Middle frontal gyrus (tissue), 1 donor: ENCODE data around the gene ACVR2B.
"Not testable (repeated sequence)": the region's sequence is repeated elsewhere in the genome, so short reads cannot be mapped to it uniquely, and the experiment has no call there.

Experiments
- DNase-seq: peaks from one replicate; pipeline ENCODE4 v3.0.0-alpha.2; 2015; ENCODE audit warnings: low spot score; ENCODE audit errors: extremely low spot score

The ACVR2B gene

DNA sequence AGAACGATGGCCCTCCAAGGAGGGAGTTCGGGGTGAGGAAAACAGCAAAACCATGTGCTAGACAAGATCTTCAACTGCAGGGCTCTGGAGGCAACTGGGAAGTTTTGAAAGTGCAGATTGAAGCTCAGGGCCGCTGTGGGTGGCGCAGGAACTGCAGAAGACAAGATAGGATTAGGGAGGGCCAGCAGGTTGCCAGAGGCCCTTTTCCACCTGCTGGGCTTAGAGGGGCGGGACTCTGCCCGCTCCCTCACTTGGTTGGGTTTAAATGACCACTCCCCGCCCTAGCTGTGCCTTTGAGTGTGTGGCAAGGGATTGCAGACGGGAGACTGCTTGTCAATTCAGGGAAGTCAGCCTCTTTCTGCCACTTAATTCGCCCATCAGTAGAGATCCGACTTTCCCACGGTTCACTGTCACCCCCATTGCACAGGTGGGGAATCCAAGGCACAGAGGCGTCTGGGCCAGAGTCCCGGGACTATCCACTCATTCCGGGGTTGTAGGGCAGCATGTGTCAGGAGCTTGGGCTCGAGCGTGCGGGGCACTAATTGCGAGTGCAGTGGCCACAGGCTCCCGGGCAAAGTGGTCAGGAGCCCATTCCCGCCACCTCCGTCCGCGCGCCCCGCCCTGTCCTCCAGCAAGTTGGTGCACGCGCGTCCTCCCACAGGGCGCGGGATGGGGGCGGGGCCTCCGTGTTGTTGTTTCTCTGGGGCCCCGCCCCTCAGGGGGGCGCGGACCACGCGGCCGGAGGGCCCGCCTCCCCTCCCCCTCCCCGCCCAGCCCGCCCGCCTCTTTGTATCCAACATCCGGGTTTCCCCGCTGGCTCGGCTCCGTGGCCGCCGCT, at the start of gene ACVR2B:
Gene ACVR2B, plus strand, starts transcription at position 816 of the 838 bp plus-strand sequence. CDS start 433 bp downstream, outside the sequence.
- DNase-seq = peak; percentile 53

DNA sequence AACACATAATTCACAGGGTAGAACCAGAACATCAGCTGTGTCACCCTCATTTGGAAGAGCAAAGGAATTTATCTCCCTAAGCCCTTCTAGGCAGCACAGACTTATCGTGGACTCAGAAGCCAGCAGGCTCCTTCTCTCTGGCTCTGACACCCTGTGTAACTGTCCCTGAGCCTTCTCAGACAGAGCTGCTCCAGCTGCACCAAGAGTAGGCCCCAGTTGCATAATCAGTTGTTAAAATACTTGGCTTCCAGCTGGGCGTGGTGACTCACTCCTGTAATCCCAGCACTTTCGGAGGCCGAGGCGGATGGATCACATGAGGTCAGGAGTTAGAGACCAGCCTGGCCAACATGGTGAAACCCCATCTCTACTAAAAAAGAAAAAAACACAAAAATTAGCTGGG, 49.4 kb upstream of the ACVR2B start:
- no peak for DNase-seq

DNA sequence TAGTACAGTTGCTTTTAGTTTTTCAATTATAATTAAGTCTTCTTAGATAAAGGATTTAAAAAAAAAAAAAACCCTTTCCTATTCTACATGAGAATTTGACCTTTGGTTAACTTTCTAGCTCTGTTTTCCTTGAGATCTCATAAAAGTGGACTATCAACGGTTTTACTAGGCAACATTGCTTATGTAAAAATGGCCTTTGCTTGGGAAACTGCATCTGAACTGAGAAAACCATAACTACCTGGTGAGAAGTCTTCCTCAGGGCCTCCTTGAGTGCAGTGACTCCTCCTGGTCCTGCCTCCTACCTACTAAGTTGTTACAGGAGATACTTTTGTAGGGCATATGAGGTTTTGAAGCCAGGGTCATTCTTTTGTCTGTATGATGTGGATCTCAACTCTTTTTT, 42.1 kb upstream of the ACVR2B start:
- no peak for DNase-seq

DNA sequence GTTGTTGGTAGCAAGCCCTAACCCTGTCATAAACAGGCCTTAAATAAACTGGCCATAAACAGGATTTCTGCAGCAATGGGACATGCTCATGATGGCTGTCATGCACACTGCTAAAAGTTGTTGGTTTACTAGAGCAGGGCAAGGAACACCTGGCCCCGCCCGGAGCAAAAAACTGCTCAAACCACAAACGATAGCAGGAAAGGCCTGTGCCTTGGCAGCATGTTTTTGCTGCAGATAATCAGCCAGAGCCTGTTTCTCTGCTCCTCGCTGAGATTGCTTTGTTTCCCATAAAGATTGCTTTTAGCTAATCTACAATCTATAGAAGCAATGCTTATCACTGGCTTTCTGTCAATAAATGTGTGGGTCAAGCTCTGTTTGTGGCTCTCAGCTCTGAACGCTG, 32.9 kb upstream of the ACVR2B start:
- not testable (repeated sequence) for DNase-seq

DNA sequence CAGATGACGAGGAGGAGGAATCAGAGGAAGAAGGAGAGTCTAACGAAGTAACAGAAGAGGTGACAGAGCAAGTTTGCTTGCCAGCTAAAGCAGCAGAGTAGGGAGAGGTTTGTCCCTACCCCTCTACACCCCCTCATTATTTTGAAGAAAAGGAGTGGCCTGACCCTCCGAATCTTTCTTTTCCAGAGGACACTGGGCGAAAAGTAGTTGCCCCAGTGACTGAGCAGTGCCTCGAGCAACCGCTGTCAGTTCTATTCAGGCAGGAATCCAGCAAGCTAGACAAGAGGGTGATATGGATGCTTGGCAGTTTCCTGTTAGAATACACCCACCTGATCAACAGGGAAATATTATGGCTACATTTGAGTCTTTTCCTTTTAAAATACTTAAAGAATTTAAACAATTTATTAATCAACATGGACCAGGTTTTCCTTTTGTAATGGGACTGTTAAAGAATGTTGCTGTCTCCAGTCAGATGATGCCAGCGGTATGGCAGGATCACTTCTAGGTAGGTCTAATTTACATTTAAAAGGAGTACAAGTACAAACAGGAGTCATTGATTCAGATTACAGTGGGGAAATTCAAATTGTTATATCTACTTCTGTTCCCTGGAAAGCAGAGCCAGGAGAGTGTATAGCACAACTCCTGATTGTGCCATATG, 31.9 kb upstream of the ACVR2B start:
- DNase-seq = no peak

DNA sequence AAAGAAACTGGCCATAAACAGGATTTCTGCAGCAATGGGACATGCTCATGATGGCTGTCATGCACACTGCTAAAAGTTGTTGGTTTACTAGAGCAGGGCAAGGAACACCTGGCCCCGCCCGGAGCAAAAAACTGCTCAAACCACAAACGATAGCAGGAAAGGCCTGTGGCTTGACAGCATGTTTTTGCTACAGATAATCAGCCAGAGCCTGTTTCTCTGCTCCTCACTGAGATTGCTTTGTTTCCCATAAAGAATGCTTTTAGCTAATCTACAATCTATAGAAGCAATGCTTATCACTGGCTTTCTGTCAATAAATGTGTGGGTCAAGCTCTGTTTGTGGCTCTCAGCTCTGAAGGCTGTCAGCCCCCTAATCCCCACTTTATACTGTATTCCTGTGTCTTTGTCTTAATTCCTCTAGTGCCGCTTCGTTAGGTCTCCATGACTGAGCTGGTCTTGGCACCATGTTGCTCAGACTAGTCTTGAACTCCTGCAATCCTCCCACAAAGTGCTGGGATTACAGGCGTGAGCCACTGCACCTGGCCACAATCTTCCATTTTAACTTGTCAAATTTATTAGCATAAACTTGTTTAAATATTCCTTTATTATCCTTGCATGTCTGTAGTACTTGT, 26.8 kb upstream of the ACVR2B start:
- not testable (repeated sequence) for DNase-seq

GRCh38 chr3:38432871-38433658, 20.6 kb upstream of the ACVR2B start:
- not testable (repeated sequence) for DNase-seq

GRCh38 chr3:38433661-38434060, 20.0 kb upstream of the ACVR2B start:
- not testable (repeated sequence) for DNase-seq

DNA sequence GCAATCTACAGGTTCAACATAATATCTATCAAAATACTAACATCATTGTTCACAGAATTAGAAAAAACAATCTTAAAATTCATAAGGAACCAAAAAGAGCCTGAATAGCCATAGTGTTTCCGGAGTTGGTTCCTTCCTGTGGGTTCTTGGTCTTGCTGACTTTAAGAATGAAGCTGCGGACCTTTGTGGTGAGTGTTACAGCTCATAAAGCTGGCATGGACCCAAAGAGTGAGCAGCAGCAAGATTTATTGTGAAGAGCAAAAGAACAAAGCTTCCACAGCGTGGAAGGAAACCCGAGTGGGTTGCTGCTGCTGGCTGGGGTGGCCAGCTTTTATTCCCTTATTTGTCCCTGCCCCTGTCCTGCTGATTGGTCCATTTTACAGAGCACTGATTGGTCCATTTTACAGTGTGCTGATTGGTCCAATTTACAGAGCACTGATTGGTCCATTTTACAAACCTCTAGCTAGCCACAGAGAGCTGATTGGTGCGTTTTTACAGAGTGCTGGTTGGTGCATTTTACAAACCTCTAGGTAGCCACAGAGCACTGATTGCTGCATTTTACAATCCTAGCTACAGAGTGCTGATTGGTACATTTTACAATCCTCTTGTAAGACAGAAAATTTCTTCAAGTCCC, 15.1 kb upstream of the ACVR2B start:
- not testable (repeated sequence) for DNase-seq

GRCh38 chr3:38443205-38443604, 10.5 kb upstream of the ACVR2B start:
- not testable (repeated sequence) for DNase-seq

- no peak for DNase-seq
These were observed 7.5 kb upstream of the ACVR2B start for GRCh38 chr3:38446085-38446686.

- DNase-seq = no peak
These were observed 6.9 kb upstream of the ACVR2B start for GRCh38 chr3:38446812-38447211.

DNA sequence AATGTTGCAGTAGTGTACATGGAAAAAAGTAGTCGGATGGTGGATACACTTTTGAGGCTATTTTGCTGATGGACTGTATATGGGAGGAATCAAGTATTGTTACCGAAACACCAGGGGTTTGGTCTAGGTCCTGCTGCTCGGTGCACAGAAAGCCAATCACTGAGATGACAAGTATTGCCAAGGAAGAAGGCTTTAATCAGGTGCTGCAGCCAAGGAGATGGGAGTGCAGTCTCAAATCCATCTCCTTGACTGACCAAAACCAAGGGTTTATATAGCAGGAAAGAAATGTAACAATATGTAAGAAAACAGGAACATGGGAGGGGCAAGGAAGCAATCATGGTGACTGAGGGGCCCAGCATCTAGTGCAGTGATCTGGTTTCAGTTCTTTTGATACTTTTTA, 2.8 kb upstream of the ACVR2B start:
- no peak for DNase-seq

DNA sequence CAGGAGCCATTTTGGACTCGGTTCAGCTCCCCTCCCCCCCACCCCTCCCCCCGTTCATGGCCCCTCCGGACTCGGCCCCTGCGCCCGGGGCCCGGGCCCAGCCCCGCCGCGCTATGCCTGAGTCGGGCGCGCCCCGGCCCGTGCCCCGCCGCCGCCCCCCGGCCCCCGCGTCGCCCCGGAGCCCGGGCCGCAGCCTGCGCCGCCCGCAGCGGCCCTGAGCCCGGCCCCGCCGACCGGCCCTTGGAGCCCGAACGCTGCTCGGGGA, 155 bp downstream of the ACVR2B start:
- no peak for DNase-seq

DNA sequence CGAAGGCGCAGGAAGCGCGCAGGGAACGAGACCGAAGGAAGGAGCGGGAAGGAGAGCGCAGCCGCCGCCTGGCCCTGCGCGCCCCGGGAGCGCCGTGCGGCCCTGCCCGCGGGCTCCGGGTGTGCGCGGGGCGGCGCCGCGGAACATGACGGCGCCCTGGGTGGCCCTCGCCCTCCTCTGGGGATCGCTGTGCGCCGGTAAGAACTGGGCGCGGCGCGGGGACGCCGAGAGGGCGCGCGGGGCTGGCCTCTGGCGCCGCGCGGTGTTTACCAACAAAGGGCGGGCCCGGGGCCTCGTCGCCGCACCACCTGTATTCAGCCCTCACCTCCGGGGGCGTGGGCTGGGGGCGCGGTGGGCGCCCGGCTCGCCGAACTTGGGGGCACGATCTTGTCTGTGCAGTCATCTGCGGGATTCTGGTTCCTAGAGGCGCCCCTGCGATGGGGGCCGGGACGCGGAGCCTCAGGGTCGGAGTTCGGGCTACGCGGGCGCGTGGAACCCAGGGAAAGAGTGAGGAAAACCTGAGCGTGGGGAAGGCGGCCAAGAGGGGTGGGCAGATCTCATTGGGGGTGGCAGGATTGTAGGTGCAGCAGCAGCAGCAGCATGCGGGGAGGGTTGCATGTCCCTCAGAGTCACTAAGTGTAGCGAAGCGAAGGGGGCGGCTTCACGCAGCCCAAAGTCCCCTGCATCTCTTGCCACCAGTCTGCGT, 641 bp downstream of the ACVR2B start:
- no peak for DNase-seq

- DNase-seq = no peak
These were observed 1.4 kb downstream of the ACVR2B start for GRCh38 chr3:38454884-38455638.

DNA sequence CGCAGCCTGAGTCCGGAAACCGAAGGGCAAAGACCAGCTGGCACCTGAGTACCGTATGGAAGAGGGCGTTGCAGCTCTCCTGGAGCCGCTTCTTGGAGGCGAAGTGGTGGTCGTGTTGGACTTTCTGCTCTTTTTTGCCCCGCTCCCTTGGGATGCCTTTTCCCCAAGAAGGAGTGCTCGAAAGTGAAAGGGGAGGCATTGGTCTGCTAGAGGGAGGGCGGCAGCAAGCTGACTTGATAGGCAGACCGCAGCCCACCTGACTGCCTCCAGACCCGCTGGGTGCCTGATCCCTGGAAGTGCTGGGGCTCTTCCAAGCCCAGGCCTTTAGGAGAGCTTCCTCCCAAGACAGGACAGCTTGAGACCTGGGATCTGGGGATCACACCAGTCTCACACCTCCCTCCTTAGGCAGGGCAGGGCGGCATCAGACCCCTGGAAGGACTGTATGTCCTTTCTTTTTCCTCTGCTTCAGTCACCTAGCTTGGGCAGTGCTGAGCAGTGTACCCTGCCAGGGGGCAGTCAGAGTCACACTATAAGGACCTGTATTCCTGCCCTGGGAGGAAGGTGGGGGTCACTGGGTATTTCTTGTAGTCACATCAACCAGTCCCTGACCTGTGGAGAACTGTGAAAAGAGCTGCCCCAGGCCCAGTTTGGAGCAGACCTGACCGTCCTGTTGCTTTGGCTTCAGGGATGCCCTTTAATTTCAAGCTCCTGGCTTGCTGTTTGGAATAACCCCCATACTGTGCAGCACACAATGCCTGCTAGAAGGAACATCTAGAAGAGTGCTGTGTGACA, 2.1 kb downstream of the ACVR2B start:
- no peak for DNase-seq

DNA sequence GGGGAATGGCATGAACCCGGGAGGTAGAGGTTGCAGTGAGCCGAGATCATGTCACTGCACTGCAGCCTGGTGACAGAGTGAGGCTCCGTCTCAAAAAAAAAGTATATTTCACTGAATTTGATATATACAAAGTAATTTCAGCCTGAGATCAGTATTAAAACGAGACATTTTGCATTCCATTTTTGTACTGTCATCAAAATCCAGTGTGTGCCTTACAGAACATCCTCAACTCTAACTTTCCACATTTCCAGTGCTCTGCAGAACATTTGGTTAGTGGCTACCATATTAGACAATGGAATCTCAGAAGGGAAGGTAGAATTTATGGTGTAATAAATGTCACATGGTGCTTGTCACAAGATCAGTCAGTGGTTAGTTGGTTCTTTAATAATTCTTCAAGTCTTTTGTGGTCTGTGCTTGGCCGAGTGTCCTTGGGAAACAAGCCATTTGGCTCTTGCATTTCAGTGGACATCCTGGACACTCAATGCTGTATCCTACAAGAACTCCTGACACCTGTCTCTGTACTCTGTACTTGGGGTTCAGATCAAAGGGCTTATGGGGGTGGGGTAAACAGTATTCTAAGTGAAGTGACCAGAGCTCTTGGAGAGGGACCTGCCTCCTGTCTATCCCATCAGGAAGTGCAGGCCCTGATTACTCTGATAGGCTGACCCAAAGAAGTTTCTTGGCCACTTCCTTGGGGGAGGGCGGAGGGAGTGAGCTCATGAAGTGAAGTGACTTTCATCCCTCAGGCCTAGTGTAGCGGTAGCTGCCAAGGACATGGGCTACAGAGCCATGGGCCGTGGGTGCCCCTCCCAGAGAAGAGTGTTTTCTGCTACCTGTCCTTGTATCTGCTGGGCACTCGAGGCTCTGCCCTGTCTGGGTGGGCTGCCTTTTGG, 3.7 kb downstream of the ACVR2B start:
- DNase-seq = no peak
